ENCODE data around the gene DLGAP1. TPM values are rescaled to one million over a fixed set of nuclear protein-coding genes. Genes with fewer than 3 reads are reported as not detected.

Gene DLGAP1
- total RNA-seq, 2 experiments from 2014 or later, result 0.31 to 0.36 TPM

DNA sequence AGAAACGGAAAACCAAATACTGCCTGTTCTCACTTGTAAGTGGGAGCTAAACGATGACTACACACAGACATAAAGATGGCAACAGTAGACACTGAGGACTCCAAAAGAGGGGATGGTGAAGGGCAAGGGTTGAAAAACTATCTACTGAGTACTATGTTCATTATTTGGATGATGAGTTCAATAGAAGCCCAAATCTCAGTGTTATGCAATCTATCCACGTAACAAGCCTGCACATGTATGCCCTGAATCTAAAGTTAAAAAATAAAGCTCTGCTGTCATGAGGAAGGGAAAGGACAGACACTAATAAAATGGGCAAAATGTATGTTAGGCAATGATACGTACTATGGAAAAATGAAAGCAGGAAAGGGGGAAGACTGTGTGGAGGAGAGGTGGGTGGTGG lies 629.1 kb downstream of the DLGAP1 start:
- Mint-ChIP-seq H3K36me3 (ENCODE audit: low read depth) (no peaks in the 10 kb centered on the region), H3K27ac (no peak overlapping the region), H3K9me3 (no peaks in the 10 kb centered on the region), H3K4me1 (ENCODE audit: low read depth) (no peaks in the 10 kb centered on the region), H3K27me3 (peaks cover 6% of the 10 kb centered on the region), H3K4me3 (no peak overlapping the region)
- H3K36me3 ChIP-seq (ENCODE audit: insufficient read depth, low read length), result no peaks in the 10 kb centered on the region
- POLR2A ChIA-PET, result no interaction called here
- CTCF ChIA-PET, result no interaction called here
- ATAC-seq (ENCODE audit: poor library complexity) (no peak), DNase-seq (no peak)
- H3K4me3 ChIP-seq (ENCODE audit: low read length), result no peak overlapping the region
- H3K9me3 ChIP-seq (ENCODE audit: control insufficient read depth in 1 of 2, insufficient read depth in 1 of 2, low read length in 2 of 2), result no peaks in the 10 kb centered on the region
- H3K27me3 ChIP-seq (ENCODE audit: control insufficient read depth in 1 of 2, insufficient read depth in 2 of 2, low read length in 2 of 2), result peaks cover 0 to 3% of the 10 kb centered on the region in 2 experiments
- intact Hi-C loops (cut with DNase I, micrococcal nuclease), result no loop called here
- no peak overlapping the region for H3K27ac ChIP-seq (ENCODE audit: low read depth in 1 of 2, low read length in 2 of 2)
- TF ChIP-seq, protein P1, sequence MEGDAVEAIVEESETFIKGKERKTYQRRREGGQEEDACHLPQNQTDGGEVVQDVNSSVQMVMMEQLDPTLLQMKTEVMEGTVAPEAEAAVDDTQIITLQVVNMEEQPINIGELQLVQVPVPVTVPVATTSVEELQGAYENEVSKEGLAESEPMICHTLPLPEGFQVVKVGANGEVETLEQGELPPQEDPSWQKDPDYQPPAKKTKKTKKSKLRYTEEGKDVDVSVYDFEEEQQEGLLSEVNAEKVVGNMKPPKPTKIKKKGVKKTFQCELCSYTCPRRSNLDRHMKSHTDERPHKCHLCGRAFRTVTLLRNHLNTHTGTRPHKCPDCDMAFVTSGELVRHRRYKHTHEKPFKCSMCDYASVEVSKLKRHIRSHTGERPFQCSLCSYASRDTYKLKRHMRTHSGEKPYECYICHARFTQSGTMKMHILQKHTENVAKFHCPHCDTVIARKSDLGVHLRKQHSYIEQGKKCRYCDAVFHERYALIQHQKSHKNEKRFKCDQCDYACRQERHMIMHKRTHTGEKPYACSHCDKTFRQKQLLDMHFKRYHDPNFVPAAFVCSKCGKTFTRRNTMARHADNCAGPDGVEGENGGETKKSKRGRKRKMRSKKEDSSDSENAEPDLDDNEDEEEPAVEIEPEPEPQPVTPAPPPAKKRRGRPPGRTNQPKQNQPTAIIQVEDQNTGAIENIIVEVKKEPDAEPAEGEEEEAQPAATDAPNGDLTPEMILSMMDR (IDR thresholded peaks at IDR 0.05), result no peak
- no peaks in the 10 kb centered on the region for H3K4me1 ChIP-seq (ENCODE audit: insufficient read depth, low read length)

DNA sequence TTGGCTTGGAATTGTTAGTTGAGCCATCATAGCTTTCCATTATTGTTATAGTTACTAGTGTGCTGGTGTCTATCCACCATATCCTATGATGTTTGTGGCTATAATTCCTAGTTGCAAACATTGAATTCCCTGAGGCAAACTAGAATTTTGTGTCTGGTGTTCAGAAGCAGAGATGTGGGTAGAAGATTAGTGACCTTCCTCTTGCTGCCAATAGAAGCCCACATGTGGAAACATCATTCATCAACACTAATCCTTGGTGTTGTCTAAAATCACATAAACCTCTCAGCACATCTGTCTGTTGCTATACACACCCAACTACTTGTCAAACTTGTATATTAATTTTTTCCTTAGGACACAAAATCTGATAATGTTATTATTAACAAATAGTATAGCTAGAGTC lies 631.0 kb downstream of the DLGAP1 start:
- Histone ChIP-seq H3K36me3 (ENCODE audit: insufficient read depth, low read length) (no peaks in the 10 kb centered on the region), H3K4me1 (ENCODE audit: insufficient read depth, low read length) (no peaks in the 10 kb centered on the region), H3K9me3 (ENCODE audit: control insufficient read depth in 1 of 2, insufficient read depth in 1 of 2, low read length in 2 of 2) (no peaks in the 10 kb centered on the region), H3K27me3 (ENCODE audit: control insufficient read depth in 1 of 2, insufficient read depth in 2 of 2, low read length in 2 of 2) (peaks cover 0 to 3% of the 10 kb centered on the region in 2 experiments), H3K4me3 (ENCODE audit: low read length) (no peak overlapping the region), H3K27ac (ENCODE audit: low read depth in 1 of 2, low read length in 2 of 2) (no peak overlapping the region)
- Mint-ChIP-seq H3K36me3 (ENCODE audit: low read depth) (no peaks in the 10 kb centered on the region), H3K27ac (no peak overlapping the region), H3K9me3 (no peaks in the 10 kb centered on the region), H3K4me3 (no peak overlapping the region), H3K4me1 (ENCODE audit: low read depth) (no peaks in the 10 kb centered on the region), H3K27me3 (peaks cover 12% of the 10 kb centered on the region)
- CTCF ChIA-PET, result no interaction called here
- DNase-seq, result no peak
- POLR2A ChIA-PET, result no interaction called here
- intact Hi-C loops (cut with DNase I, micrococcal nuclease), result no loop called here
- TF ChIP-seq, protein P1 (IDR thresholded peaks at IDR 0.05), result no peak
- no peak for ATAC-seq (ENCODE audit: poor library complexity)

DNA sequence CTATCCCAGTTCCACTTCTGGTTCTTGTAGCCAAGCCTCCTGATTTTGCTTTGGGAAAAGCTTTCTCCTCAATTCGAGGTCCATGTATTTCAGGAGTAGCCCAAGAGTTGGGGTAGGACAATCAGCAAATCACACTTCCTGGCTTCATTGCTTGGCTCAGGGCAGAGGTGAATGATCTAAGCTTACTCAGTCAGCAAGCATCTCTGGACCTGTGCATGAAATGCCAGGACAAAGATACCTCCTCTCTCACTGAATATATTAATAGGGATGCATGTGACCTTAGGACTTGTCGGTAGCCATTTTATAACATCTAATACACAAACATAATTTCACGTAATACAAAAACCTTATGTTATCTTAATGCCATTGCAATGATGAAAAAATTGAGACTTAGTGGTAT lies 632.0 kb downstream of the DLGAP1 start:
- H3K27ac Mint-ChIP-seq, result no peak overlapping the region
- Histone ChIP-seq H3K27me3 (ENCODE audit: control insufficient read depth in 1 of 2, insufficient read depth in 2 of 2, low read length in 2 of 2) (peaks cover 0 to 3% of the 10 kb centered on the region in 2 experiments), H3K36me3 (ENCODE audit: insufficient read depth, low read length) (no peaks in the 10 kb centered on the region), H3K27ac (ENCODE audit: low read depth in 1 of 2, low read length in 2 of 2) (no peak overlapping the region), H3K4me3 (ENCODE audit: low read length) (no peak overlapping the region), H3K4me1 (ENCODE audit: insufficient read depth, low read length) (no peaks in the 10 kb centered on the region), H3K9me3 (ENCODE audit: control insufficient read depth in 1 of 2, insufficient read depth in 1 of 2, low read length in 2 of 2) (peaks cover 0 to 5% of the 10 kb centered on the region in 2 experiments)
- no peaks in the 10 kb centered on the region for H3K4me1 Mint-ChIP-seq (ENCODE audit: low read depth)
- DNase-seq, result no peak
- POLR2A ChIA-PET, result no interaction called here
- peaks cover 12% of the 10 kb centered on the region for H3K27me3 Mint-ChIP-seq
- TF ChIP-seq, protein P1 (IDR thresholded peaks at IDR 0.05), result no peak
- no peak for ATAC-seq (ENCODE audit: poor library complexity)
- no peak overlapping the region for H3K4me3 Mint-ChIP-seq
- intact Hi-C loops (cut with DNase I, micrococcal nuclease), result no loop called here
- H3K36me3 Mint-ChIP-seq (ENCODE audit: low read depth), result no peaks in the 10 kb centered on the region
- CTCF ChIA-PET, result no interaction called here
- no peaks in the 10 kb centered on the region for H3K9me3 Mint-ChIP-seq

All from CD4-positive, alpha-beta T cell (primary cell).